GM08714 (cell line): ENCODE data around the gene ADAMTSL1.

ENCODE experiments used
- H3K4me3 ChIP-seq: fragments of 200-500 bp; sonication (Bioruptor generic); 2 replicates; pipeline ENCODE4 v1.5.1; 2014; ENCODE audit warnings: mild to moderate bottlenecking, low read length, inconsistent platforms
- ZNF274 ChIP-seq: IDR thresholded peaks from 2 replicates; pipeline ENCODE4 v1.6.1; 2012; ENCODE audit warnings: mild to moderate bottlenecking, low read depth, low read length

ADAMTSL1 gene

GRCh38 chr9:18837402-18837801 is 363.4 kb downstream of the ADAMTSL1 start:
- H3K4me3 ChIP-seq: no peak overlapping the region
- TF ChIP-seq ZNF274: no peak

DNA sequence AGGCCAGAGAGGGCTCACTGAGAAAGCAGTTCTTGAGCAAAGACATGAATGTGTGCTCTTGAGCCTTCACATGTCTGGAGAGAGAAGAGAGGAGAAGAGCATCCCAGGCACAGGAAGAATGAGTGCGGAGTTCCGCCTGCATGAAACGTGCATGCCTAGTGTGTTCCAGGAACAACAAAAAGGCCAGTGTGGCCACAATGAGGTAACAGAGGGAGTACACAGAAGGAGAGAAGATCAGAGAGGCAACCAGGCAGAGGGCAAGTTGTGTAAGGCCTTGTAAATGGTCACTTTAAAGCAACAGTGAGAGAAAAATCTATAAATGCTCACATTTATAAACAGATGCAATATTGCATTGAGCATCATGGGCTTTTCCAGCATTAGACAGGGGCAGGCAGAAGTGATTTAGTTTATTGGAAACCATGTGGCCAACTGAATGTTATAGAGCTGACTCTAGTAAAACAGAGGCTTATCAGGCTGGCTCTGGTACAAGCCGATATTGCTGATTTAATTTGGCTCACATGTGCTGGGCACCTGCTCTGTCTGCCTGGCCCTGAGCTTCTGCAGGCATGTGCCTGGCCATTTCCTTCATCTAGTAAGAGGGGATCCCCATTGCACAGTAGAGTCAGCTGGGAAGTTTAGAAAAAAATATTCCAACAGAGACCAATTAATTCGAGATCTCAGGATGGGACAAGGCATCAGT is 373.8 kb downstream of the ADAMTSL1 start:
- no peak overlapping the region for H3K4me3 ChIP-seq
- no peak for TF ChIP-seq ZNF274

DNA sequence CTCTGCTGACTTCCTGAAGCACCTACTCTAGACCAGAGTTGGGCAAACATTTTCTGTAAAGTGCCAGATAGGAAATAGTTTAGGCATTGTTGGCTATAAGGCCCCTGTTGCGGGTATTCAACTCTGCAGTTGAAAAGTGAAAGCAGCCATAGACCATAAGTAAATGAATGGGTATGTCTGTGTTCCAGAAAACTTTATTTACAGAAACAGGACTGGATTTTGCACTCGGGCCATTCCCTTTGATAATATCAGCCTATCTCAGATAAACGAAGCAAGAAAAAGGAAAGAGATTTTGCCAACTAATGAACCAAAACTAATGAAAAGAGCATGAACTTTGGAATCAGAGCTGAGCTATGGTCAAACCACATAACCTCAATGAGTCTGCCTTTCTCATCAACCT is 374.7 kb downstream of the ADAMTSL1 start:
- H3K4me3 ChIP-seq: no peak overlapping the region
- TF ChIP-seq ZNF274: no peak

- TF ChIP-seq ZNF274: no peak
Measured at GRCh38 chr9:18849270-18849669, 375.3 kb downstream of the ADAMTSL1 start.

GRCh38 chr9:18849890-18850677 is 376.1 kb downstream of the ADAMTSL1 start:
- no peak overlapping the region for H3K4me3 ChIP-seq
- no peak for TF ChIP-seq ZNF274

More at GRCh38 chr9:18849270-18849669, 375.3 kb downstream of the ADAMTSL1 start:
- H3K4me3 ChIP-seq: no peak overlapping the region

GRCh38 chr9:18851069-18851795 is 377.3 kb downstream of the ADAMTSL1 start:
- no peak for TF ChIP-seq ZNF274
- H3K4me3 ChIP-seq: no peak overlapping the region

DNA sequence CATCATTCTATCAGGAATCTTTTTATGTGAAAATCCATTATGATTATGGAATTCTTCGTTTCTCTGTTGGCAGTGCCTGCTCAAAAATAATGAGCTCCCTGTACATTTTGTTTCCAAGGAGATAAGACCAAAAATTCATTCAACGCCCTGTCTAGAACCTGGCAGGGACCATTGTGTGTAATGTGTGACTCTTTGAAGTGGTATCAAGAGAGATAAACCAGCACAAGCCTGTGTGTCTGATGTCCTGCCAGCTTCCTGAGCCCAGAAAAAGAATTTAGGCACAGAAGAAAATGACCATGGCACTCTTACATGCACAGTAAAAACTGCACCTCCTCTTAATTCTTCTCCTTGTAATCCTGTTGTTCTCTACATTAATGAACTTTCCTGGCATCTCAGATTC is 381.7 kb downstream of the ADAMTSL1 start:
- no peak for TF ChIP-seq ZNF274

DNA sequence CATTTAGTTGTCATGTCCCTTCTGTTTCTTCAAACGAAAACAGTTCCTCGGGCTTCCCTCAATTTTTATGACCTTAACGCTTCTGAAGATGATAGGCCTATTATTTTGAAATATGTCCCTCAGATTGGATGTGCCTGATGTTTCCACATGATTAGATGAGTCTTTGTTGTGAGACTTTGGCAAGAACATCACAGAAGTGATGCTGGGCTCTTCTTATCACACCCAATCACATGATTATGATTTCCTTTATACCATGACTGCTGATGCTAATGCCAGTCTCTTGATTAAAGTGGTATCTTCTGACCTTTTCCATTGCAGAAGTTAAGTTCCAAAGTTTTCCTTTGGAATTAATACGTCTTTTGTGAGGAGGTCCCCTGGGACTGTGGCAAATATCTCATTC is 383.4 kb downstream of the ADAMTSL1 start:
- no peak overlapping the region for H3K4me3 ChIP-seq
- no peak for TF ChIP-seq ZNF274

More for the DNA sequence above, 381.7 kb downstream of the ADAMTSL1 start:
- H3K4me3 ChIP-seq: no peak overlapping the region

- no peak for TF ChIP-seq ZNF274
- H3K4me3 ChIP-seq: no peak overlapping the region
Measured at GRCh38 chr9:18857769-18858168, 383.8 kb downstream of the ADAMTSL1 start.

GRCh38 chr9:18861609-18862544 is 387.9 kb downstream of the ADAMTSL1 start:
- no peak for TF ChIP-seq ZNF274
- no peak overlapping the region for H3K4me3 ChIP-seq

DNA sequence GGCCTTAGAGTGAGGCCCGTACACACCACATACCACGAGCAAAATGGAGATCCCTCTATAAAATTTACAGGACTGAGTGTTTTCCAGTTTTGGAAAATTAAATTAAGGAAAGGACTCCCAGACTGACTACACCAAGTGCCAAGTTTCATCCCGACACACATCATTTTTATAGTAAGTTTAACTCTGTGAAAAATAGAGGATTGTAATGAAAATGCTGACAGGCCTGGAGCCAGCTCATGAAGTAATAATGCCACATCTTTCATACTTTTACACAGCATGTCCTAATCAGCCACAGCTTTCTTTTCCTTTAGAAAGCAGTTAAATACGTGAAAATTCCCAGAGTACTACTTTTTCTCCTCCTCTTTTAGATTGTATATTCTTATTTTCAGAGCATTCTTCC is 389.8 kb downstream of the ADAMTSL1 start:
- H3K4me3 ChIP-seq: no peak overlapping the region
- no peak for TF ChIP-seq ZNF274

DNA sequence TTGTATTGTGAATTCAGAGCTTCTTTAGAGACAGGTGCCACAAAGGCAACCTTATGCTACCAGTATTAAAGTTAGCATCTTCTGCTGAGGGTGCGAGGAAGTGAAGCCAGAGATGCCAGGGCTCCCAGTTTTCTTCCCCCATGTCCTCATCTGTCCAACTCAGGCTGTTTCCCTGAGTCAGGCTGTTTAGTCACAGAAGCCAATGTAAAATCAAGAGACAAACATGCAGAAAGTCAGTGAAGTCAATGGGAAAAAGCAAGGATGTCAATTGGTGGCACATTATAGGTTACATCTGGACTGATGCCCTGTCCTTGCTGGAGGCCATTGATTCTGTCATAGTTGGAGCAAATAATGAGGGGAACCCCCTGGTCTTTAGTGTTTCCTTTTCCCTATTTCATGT is 390.6 kb downstream of the ADAMTSL1 start:
- no peak for TF ChIP-seq ZNF274
- no peak overlapping the region for H3K4me3 ChIP-seq

DNA sequence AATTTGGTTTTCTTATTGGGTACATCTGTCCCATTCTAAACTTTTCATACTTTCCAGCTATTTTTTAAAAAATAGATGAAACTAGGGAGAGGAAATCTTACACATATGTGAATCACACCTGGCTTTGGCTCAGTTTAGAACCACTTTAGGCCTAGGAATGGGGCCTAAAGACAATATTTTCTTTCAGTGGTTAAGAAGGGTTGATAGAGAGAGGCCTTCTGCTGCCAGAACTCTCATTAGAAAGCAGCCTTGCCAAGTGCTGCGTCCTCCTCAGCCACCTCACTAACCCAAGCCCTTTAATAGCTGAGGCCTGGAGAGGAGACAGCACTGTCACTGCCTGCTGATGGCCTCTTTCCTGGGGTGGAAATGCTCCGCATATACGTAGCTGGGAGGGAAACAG is 391.6 kb downstream of the ADAMTSL1 start:
- H3K4me3 ChIP-seq: no peak overlapping the region
- TF ChIP-seq ZNF274: no peak
